Uterus (tissue), 4 donors: Measurements from ENCODE around the gene PRPS1L1. TPM values are rescaled to one million over a fixed set of nuclear protein-coding genes. Genes with fewer than 3 reads are reported as not detected.

Source experiments
- DNase-seq, 2 donors: peaks; one replicate each; pipeline ENCODE4 v3.0.0-alpha.2; 2019 to 2020
- H3K27ac ChIP-seq, 2 donors: fragments of 200-600 bp; sonication (generic); 1 replicate in 1 of 2; 2 replicates in 1 of 2; pipeline ENCODE4 v1.5.1; 2016 to 2018
- H3K27me3 ChIP-seq, 2 donors: fragments of 200-600 bp; sonication (generic); one replicate each; pipeline ENCODE4 v1.5.1; 2018 to 2019; ENCODE audit warnings: control low read depth in 1 of 2
- H3K36me3 ChIP-seq, 2 donors: fragments of 200-600 bp; sonication (generic); one replicate each; pipeline ENCODE4 v1.5.1; 2019; ENCODE audit warnings: control low read depth in 1 of 2
- H3K4me1 ChIP-seq, 2 donors: fragments of 200-600 bp; sonication (generic); one replicate each; pipeline ENCODE4 v1.5.1; 2018 to 2019; ENCODE audit warnings: control low read depth in 1 of 2
- H3K4me3 ChIP-seq, 2 donors: fragments of 200-600 bp; sonication (generic); 1 replicate in 1 of 2; 2 replicates in 1 of 2; pipeline ENCODE4 v1.5.1; 2018 to 2019; ENCODE audit warnings: mild to moderate bottlenecking in 1 of 2
- H3K9me3 ChIP-seq, 2 donors: fragments of 200-600 bp; sonication (generic); one replicate each; pipeline ENCODE4 v1.5.1; 2019; ENCODE audit warnings: control low read depth in 1 of 2
- CTCF ChIP-seq, 4 experiments: fragments of 200-600 bp in 2 of 4; fragments of 450-650 bp in 2 of 4; sonication (generic) in 2 of 4; IDR thresholded peaks; one replicate each; pipeline ENCODE4 v1.5.1; 2016 to 2019; ENCODE audit warnings: antibody characterized with exemption in 4 of 4, mild to moderate bottlenecking in 2 of 4, moderate library complexity in 1 of 4
- POLR2A ChIP-seq, 2 donors: fragments of 450-650 bp; IDR thresholded peaks; one replicate each; pipeline ENCODE4 v1.6.1; 2016; ENCODE audit warnings: antibody characterized with exemption in 2 of 2, mild to moderate bottlenecking in 1 of 2, moderate library complexity in 1 of 2
- intact Hi-C: fragments of 100-400 bp; cut with DNase I; formaldehyde crosslinking; loops from one replicate; pipeline ENCODE4 v1.15.1; 2023; ENCODE audit warnings: low total_unique reads
- total RNA-seq, 4 donors: library from RNA; depleted of rRNA in 3 of 4; stranded (reverse); fragments of >200 nt in 3 of 4; gene quantifications; one replicate each; pipeline versions ENCODE4 v1.1.0 to v1.2.4, GENCODE V29; 2014 to 2023
- donor health status: DM: yes; HTN: yes; CAD: no.

The PRPS1L1 gene
- total RNA-seq, 4 donors from 2014 or later, result not detected

DNA sequence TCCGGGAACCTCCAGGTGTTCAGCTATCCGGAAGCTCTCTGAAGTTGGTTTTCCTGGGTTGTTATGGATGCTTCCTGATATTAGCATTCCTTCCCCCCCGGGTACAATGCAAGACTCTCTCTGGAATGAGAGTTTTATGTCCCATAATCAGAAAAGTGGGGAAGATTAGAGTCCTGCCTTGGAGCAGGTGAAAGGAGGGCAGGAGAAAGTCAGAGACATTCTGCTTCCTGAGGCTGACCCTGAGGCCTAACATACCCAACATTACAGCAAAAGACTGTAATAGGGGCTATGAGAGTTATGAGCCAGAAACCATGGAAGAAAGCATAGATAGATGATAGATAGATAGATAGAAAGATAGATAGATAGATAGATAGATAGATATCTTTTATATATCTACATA is 36.9 kb downstream of the PRPS1L1 start:
- intact Hi-C loops, result loop anchor here (10.0 kb wide), 1 partner anchor 586 kb away; no protein-coding TSS in a partner anchor

GRCh38 chr7:17989546-17989945 is 38.1 kb downstream of the PRPS1L1 start:
- Histone ChIP-seq H3K9me3 (no peaks in the 10 kb centered on the region), H3K27me3 (no peaks in the 10 kb centered on the region), H3K4me3 (no peak overlapping the region), H3K36me3 (no peaks in the 10 kb centered on the region), H3K27ac (no peak overlapping the region), H3K4me1 (no peaks in the 10 kb centered on the region)
- TF ChIP-seq CTCF (IDR thresholded peaks at IDR 0.05) (no peak), POLR2A (IDR thresholded peaks at IDR 0.05) (no peak)
- DNase-seq, result no peak
- intact Hi-C loops, result no loop called here

More for the DNA sequence above, 36.9 kb downstream of the PRPS1L1 start:
- H3K4me1 ChIP-seq, result no peaks in the 10 kb centered on the region
- H3K9me3 ChIP-seq, result no peaks in the 10 kb centered on the region
- no peak overlapping the region for H3K4me3 ChIP-seq
- H3K27me3 ChIP-seq, result no peaks in the 10 kb centered on the region
- TF ChIP-seq POLR2A (IDR thresholded peaks at IDR 0.05), result no peak
- no peak for TF ChIP-seq CTCF (IDR thresholded peaks at IDR 0.05)
- no peaks in the 10 kb centered on the region for H3K36me3 ChIP-seq
- no peak overlapping the region for H3K27ac ChIP-seq
- DNase-seq, result no peak

DNA sequence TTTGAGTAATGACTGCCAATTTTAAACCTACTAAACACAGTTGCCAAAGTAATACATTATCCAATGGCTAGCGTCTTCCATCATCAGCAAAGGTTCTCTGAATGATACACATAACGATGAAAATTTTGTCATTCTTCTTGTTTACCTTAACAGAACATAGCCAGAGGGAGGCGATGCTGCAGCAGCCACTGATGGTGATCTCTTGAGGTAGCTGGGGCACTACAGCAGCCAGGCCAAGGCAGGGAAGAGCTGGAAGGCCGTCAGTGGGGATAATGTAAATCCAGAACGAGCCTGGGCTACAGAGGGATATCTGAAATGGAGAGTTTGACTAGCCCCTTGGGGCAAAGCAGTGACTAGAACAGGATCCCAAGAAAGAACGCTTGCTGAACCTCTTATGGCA is 38.8 kb downstream of the PRPS1L1 start:
- H3K27me3 ChIP-seq, result no peaks in the 10 kb centered on the region
- no peaks in the 10 kb centered on the region for H3K36me3 ChIP-seq
- no peak overlapping the region for H3K4me3 ChIP-seq
- no peaks in the 10 kb centered on the region for H3K4me1 ChIP-seq
- no peaks in the 10 kb centered on the region for H3K9me3 ChIP-seq
- TF ChIP-seq POLR2A (IDR thresholded peaks at IDR 0.05) (no peak), CTCF (IDR thresholded peaks at IDR 0.05) (no peak)
- no peak overlapping the region for H3K27ac ChIP-seq
- DNase-seq, result no peak
- intact Hi-C loops, result no loop called here

- DNase-seq, result no peak
- Histone ChIP-seq H3K27me3 (no peaks in the 10 kb centered on the region), H3K4me1 (no peaks in the 10 kb centered on the region), H3K9me3 (no peaks in the 10 kb centered on the region), H3K36me3 (no peaks in the 10 kb centered on the region), H3K4me3 (no peak overlapping the region), H3K27ac (no peak overlapping the region)
- TF ChIP-seq CTCF (IDR thresholded peaks at IDR 0.05) (no peak), POLR2A (IDR thresholded peaks at IDR 0.05) (no peak)
- intact Hi-C loops, result no loop called here
Observed at GRCh38 chr7:17988141-17988540, 39.5 kb downstream of the PRPS1L1 start.

GRCh38 chr7:17986851-17987250 is 40.8 kb downstream of the PRPS1L1 start:
- Histone ChIP-seq H3K4me3 (no peak overlapping the region), H3K4me1 (no peaks in the 10 kb centered on the region), H3K27me3 (no peaks in the 10 kb centered on the region), H3K9me3 (no peaks in the 10 kb centered on the region), H3K27ac (peak overlapping the region in 1 of 2 donors; percentile 20), H3K36me3 (no peaks in the 10 kb centered on the region)
- no peak for TF ChIP-seq CTCF (IDR thresholded peaks at IDR 0.05)
- DNase-seq, result no peak
- intact Hi-C loops, result no loop called here
